GF-D8 (cell line): ENCODE measurements around the gene HS6ST2.
"Not testable (repeated sequence)": the region's sequence is repeated elsewhere in the genome, so short reads cannot be mapped to it uniquely, and the experiment has no call there.

Experiments used
- DNase-seq: peaks from one replicate; lab custom pipeline; 2025; lab: John Stamatoyannopoulos, UW

HS6ST2 gene

GRCh38 chrX:132958091-132958703 is at the start of gene HS6ST2:
HS6ST2 (minus strand) TSS chrX:132958629.
- no peak for DNase-seq

DNA sequence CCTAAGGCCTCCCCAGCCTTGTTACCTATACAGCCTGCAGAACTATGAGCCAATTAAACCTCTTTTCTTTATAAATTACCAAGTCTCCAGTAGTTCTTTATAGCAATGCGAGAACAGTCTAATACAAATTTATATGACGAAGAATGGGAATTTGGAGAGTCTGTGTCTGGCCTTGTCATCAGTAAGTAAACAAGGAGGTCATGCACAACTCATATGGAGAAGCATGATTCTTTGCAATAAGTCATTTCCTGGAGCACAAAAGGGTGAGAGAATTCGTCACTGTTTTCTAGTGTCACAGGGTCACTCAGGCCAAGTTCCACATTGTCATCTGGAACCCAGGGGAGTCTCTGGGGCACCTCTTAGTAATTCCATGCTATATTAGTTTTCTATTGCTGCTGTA is 49.0 kb upstream of the HS6ST2 start:
- DNase-seq: no peak

DNA sequence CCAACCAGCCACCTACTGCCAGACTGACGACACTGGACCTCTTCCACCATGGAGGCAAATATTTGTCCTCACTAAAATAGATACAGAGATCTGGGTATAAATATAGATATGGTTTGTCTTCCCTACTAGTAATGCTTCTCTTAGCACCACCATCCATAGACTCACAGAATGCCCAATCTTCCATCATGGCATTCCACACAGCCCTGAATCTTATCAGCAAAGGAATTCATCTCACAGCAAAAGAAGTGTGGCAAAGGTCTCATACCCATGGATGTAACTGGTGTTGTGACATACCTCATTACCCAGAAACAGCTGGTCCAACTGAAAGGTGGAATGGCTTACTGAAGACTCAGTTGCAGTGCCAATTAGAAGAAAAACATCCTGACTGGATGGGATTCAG is 47.2 kb upstream of the HS6ST2 start:
- no peak for DNase-seq

- no peak for DNase-seq
Observed at GRCh38 chrX:133005042-133005441, 46.6 kb upstream of the HS6ST2 start.

DNA sequence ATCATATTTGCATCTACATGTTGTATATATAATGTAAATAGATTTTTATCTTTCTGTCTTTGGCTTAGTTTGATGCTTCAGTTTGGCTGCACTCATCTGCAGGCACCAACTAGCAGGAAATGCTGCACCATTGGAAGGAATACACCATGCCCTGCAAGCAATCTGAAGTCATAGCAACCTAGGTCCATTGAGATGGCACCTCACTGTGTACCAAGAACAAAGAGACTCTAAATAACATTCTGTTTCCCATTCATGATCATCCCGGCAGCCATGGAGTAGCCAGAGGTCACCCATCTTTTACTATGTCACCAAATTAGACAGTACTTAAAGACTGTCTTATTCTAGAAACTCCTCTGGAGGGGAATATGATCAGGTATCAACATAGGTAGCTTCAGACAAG is 40.8 kb upstream of the HS6ST2 start:
- no peak for DNase-seq

DNA sequence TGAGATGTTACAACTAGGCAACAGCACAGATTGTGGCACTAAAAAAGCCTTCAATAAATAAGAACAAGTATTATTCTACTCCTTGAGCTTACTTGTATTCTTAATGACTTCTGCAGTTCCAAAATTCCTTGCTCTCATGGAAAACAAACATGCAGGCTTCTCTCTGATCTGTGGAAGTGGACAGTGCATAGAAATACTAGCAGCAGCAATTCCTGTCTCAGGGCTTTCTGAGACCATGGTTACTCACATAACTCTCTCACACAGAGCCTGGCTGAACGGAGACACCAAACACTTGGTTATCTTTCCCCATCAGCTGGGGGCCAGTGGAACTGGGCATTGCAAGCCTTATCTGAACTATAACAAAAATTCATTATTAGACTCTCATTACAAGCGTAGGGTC is 32.4 kb upstream of the HS6ST2 start:
- DNase-seq: no peak

- no peak for DNase-seq
Observed at GRCh38 chrX:132986556-132986955, 28.1 kb upstream of the HS6ST2 start.

- no peak for DNase-seq
Observed at GRCh38 chrX:132984058-132984650, 25.7 kb upstream of the HS6ST2 start.

DNA sequence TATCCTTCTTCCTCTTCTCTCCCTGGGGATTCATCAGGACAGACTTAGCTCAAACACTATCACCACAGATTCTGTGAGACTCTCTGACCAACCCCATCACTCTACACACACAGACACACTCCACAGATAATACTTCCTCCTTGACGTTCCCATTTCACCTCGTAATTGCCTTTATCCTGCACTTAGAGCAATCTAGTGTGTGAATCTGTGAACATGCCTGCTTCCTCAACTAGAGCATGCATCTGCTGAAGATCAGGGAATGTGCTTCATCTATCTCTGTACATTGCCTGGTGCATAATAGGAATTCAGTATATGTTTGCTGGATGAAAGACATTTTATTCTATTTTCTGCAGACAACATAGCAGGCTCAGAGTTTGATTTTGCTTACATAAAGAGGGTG is 25.1 kb upstream of the HS6ST2 start:
- DNase-seq: no peak

- DNase-seq: not testable (repeated sequence)
Observed at GRCh38 chrX:132980035-132980434, 21.6 kb upstream of the HS6ST2 start.

DNA sequence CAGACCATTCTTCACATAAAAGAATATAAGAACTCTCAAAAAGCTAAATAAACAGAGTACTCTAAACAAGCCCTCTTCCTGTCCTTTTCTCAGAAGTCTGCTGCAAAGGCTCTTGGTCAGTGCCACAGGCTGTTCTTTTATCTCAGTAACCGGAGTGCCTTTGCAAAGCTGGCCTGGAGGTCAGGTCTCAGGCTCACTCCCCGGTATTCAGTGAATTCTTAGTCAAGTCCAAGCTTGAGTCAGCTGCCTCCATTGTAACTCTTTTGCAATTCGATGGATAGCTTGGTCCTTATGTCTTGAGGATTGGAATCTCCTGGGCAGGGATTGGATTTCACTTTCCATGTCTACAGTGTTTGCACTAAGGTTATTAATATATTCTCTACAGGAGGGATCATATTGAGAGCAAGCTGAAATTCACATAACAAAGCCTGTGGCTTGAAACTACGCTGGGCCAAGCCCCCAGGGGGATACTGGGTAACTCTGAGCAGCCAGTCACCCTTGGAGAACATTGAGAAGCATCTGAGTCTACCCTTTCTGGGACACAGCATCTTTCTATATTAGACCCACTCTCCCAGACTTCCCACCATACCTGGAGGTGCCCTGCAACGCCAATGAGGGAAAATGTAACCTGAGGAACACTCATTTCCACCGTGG is 10.0 kb upstream of the HS6ST2 start:
- no peak for DNase-seq

- DNase-seq: no peak
Observed at GRCh38 chrX:132967049-132967448, 8.6 kb upstream of the HS6ST2 start.

DNA sequence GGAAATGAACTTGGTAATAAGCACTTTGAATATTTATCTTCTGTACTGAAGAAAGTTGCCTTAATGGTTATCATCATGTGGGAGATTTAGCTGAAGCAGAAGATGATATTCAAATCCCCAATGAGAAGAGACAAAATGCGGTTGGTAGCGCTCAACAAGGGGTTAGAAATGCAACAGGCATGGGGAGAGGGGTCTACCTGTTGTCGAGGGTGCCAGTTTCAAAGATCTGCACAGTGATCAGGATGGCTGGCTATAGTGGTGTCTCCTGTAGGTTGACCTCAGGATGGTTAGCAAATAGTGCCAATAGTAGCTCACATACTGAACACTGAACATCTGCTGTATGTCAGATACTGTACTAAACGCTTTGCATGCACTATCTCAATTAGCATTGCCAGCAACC is 7.0 kb upstream of the HS6ST2 start:
- DNase-seq: no peak

DNA sequence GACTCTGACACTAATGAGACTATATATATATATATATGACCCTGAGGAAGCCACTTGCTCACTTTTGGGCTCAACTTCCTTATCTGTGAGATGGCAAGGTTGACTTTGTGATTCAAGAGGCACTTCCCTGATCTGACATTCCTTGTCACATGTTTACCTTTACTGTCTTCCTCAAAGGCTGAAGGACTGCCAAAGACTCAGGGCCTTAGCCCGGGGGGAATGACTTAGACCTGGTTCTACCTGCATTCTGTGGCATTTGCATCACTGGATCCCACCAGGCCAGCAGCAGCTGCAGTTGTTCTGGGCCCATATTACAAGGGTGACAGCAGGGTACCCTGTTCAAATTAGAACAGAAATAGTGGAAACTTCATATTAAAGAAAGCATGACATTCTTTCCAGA is 3.1 kb upstream of the HS6ST2 start:
- DNase-seq: no peak

- no peak for DNase-seq
Observed at GRCh38 chrX:132957211-132958090, 978 bp downstream of the HS6ST2 start.

DNA sequence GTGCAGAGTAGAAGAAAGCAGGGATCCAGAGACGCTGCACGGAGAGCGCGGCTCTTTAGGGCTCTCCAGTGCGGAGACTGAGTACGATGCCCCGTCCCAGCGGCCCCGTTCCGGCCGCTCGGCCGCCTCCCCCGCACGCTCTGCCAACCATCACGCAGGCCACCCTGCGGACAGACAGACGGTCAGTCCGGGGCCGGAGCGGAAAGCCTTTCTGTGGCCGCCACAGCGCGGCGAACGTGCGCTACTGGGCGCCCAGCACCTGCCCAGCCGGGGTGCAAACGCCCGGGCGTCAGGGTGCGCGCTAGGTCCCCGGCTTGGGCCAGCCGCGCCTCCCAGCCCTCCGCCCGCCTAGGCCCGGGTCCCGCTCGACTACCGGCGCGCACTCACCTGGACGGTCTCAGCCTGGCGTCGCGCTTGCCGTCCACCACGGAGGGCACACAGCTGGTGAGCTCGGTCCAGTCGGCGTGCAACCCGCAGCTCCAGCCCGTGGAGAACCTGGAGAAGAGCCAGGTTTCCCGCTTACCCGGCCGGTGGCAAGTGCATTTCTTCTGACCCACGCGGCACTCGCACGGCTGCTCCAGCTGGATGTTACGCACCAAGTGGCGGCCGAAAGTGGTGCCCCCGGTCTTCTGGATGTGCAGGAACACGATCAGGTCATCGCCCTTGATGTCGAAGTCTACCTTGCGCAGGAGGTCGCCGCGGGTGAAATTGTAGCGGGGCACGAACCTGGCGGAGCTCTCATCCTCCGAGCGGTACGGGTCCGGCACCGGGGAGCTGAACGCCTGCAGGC is 1.8 kb downstream of the HS6ST2 start:
- DNase-seq: no peak

GRCh38 chrX:132955690-132956089 is 2.7 kb downstream of the HS6ST2 start:
- no peak for DNase-seq

DNA sequence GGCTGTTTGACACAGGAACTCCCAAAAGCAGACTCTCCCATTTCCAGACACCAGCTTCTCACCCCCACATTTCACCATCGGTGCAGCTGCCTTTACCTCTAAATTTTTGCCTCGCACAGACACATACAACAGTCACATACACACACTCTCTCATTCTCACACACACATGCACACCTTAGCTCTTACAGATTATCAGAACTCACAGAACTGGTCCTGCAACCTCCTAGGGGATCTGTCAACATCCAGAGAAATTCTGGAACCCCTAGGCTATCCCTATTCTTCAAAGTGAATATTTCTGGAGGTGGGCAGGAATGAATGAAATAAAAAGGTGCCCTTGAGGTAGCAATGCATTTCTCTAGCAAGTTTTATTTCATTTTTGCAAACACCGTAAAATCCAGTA is 4.1 kb downstream of the HS6ST2 start:
- no peak for DNase-seq

DNA sequence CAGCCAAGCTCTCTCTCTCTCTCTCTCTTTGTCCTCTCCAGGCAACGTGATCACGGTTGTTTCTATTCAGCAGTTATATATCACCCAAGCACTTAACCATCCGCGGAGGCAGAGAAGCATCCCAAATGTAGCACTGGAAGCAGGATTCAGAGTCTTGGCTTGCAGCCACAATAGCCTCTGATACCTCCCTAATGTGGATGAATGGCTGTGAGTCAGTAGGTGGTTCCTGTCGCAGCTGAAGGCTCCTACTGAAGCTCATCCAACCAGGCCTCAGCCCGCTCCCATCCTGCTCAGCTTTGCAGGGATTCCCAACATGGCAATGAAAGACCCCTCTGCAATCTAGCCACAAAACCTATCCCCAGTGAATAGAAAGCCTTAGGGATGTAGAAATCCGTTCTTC is 5.1 kb downstream of the HS6ST2 start:
- DNase-seq: no peak

DNA sequence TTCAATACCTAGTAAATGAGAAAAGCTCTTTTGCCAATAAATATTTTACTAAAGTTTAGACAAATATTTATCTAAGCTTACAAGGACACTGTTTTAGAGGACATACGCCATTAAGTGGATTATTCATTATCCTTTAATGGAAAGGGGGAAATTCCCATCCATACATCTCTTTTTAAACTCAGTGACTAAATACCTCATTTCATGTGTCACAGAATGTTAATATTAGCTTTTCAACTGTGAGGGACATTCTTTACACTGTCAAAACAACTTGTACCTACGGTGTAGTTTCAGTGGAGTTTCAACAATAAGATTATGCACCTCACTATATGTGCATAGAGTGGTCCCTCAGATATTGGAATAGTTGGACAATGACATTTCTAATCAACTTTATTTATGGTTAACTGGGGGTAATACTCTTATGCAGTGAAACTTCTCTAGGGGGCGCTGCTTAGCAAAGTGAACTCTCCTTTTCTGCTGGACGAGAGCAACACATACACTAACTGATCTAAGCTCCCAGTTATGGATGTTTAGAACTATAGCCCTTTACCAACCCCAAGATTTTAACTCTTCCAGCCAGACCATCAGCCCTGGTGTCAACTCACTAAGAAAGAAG is 9.7 kb downstream of the HS6ST2 start:
- DNase-seq: no peak

- DNase-seq: not testable (repeated sequence)
Observed at GRCh38 chrX:132945055-132945599, 13.3 kb downstream of the HS6ST2 start.
